GM19463 (cell line): ENCODE measurements around the gene NDUFS1.

Source experiments
- ATAC-seq: cut with Tn5 transposase; IDR thresholded peaks from one replicate; pipeline ENCODE4 v1.9.1; 2021; ENCODE audit warnings: mild to moderate bottlenecking, moderate library complexity; ENCODE audit not compliant: unreplicated experiment

The NDUFS1 gene

DNA sequence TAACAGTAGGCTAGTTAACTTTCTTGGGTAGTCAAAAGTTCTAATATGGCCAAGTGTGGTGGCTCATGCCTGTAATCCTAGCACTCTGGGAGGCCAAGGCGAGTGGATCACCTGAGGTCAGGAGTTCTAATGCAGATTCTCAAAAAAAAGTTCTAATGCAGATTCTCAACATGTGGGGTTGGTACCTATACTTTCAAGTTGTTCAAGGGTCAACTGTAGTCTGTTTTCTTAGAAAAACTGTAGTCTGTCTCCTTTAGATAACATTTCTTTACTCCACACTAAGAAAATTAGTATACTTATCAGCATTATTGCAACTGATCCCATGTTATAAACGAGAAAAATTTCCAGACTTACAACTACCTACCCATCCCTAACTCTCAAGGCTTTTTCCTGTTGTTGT lies 89.8 kb downstream of the NDUFS1 start:
- no peak for ATAC-seq

DNA sequence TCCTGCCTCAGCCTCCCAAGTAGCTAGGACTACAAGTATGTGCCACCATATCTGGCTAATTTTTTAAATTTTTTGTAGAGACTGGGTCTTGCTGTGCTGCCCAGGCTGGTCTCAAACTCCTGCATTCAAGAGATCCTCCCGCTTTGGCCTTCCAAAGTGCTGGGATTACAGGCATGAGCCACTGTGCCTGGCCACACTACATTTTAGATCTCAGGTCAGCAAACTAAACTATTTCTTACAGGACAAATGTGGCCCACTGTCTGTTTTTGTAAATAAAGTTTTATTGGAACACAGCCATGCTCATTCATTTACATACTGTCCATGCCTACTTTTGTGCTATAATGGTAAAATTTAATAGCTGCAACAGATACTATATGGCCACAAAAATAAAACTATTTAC lies 91.0 kb downstream of the NDUFS1 start:
- no peak for ATAC-seq
